ENCODE measurements around the gene KLHDC7B. TPM values are rescaled to one million over a fixed set of nuclear protein-coding genes. Genes with fewer than 3 reads are reported as not detected.
A peak's percentile ranks its signal among the peaks of the same experiment; 100 is the strongest.

KLHDC7B gene
- polyA plus RNA-seq, 1 donor, result 0.18 TPM

GRCh38 chr22:50525104-50525857 lies 20.4 kb upstream of the KLHDC7B start, which contains the start of gene SCO2:
Gene SCO2, minus strand, starts transcription at chr22:50525598. Its CDS starts 1,187 bp downstream, at chr22:50524411.
- H3K4me1 ChIP-seq (ENCODE audit: control insufficient read depth, insufficient read depth, low read length), result peaks cover 31% of the 10 kb centered on the region
- peaks cover 8% of the 10 kb centered on the region for H3K27me3 ChIP-seq (ENCODE audit: control insufficient read depth, insufficient read depth, low read length)
- WGBS (ENCODE audit: insufficient coverage, low lambda C conversion rate), result no CpG with 5 or more reads among the region's 84 CpGs
- DNase-seq, result peak; percentile 98 to 99
- peaks cover 34% of the 10 kb centered on the region for H3K36me3 ChIP-seq (ENCODE audit: control insufficient read depth, insufficient read depth, low read length)
- H3K4me3 ChIP-seq (ENCODE audit: low read length), result peak within 1 kb of the TSS; percentile 52
- H3K9me3 ChIP-seq (ENCODE audit: control insufficient read depth, low read depth, low read length), result peaks cover 9% of the 10 kb centered on the region
- H3K27ac ChIP-seq (ENCODE audit: low read length), result peak within 1 kb of the TSS; percentile 88

GRCh38 chr22:50525858-50526107 lies 19.9 kb upstream of the KLHDC7B start:
- Histone ChIP-seq H3K9me3 (ENCODE audit: control insufficient read depth, low read depth, low read length) (peaks cover 13% of the 10 kb centered on the region), H3K27ac (ENCODE audit: low read length) (peak overlapping the region; percentile 88), H3K4me1 (ENCODE audit: control insufficient read depth, insufficient read depth, low read length) (peaks cover 35% of the 10 kb centered on the region), H3K27me3 (ENCODE audit: control insufficient read depth, insufficient read depth, low read length) (peaks cover 13% of the 10 kb centered on the region), H3K36me3 (ENCODE audit: control insufficient read depth, insufficient read depth, low read length) (peaks cover 34% of the 10 kb centered on the region), H3K4me3 (ENCODE audit: low read length) (peak overlapping the region; percentile 52)
- DNase-seq, result no peak
- no CpG with 5 or more reads among the region's 33 CpGs for WGBS (ENCODE audit: insufficient coverage, low lambda C conversion rate)

DNA sequence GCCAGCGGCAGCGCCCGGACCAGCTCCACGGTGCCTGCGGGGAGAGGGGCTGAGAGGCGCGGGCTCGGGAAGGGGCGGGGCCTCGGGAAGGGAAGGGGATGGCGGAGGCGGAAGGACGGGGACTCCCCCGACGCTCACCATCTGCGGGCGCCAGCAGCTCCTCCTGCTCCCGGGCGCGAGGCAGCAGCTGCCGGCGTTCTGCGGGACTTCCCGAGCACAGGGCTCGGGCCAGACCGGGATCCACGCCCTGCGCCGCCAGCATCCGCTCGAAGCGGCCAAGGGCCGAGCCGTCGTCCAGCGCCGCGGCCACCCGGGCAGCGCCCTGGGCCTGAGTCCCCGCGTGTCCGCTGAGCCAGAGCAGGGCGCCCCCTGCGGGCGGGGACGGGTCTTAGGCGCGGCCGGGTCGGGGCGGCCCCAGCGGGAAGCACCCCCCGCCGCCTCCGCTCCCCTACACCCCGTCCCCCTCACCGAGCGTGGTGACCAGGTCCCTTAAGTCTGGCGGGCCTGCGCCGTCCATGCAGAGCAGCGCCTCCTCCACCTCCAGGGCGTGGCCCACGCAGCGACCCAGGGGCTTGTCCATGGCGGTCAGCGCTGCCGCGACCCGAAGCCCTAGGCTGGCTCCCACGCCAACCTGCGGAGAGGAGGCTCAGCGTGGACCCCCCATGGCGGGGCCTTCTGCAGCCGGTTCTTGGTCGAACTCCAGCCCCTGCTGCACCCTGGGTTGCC lies 19.4 kb upstream of the KLHDC7B start:
- Histone ChIP-seq H3K27me3 (ENCODE audit: control insufficient read depth, insufficient read depth, low read length) (peaks cover 18% of the 10 kb centered on the region), H3K27ac (ENCODE audit: low read length) (peak overlapping the region; percentile 88), H3K36me3 (ENCODE audit: control insufficient read depth, insufficient read depth, low read length) (peaks cover 29% of the 10 kb centered on the region), H3K4me3 (ENCODE audit: low read length) (peak overlapping the region; percentile 49), H3K9me3 (ENCODE audit: control insufficient read depth, low read depth, low read length) (peaks cover 16% of the 10 kb centered on the region), H3K4me1 (ENCODE audit: control insufficient read depth, insufficient read depth, low read length) (peaks cover 39% of the 10 kb centered on the region)
- DNase-seq, result peak; percentile 75 to 87
- WGBS (ENCODE audit: insufficient coverage, low lambda C conversion rate), result no CpG with 5 or more reads among the region's 77 CpGs

GRCh38 chr22:50526834-50527801 lies 18.6 kb upstream of the KLHDC7B start:
- WGBS (ENCODE audit: insufficient coverage, low lambda C conversion rate), result no CpG with 5 or more reads among the region's 29 CpGs
- Histone ChIP-seq H3K27me3 (ENCODE audit: control insufficient read depth, insufficient read depth, low read length) (peaks cover 26% of the 10 kb centered on the region), H3K36me3 (ENCODE audit: control insufficient read depth, insufficient read depth, low read length) (peaks cover 20% of the 10 kb centered on the region), H3K9me3 (ENCODE audit: control insufficient read depth, low read depth, low read length) (peaks cover 16% of the 10 kb centered on the region), H3K27ac (ENCODE audit: low read length) (peak overlapping the region; percentile 88), H3K4me1 (ENCODE audit: control insufficient read depth, insufficient read depth, low read length) (peaks cover 45% of the 10 kb centered on the region), H3K4me3 (ENCODE audit: low read length) (peak overlapping the region; percentile 49)
- DNase-seq, result no peak

- no peak overlapping the region for H3K27ac ChIP-seq (ENCODE audit: low read length)
- peaks cover 47% of the 10 kb centered on the region for H3K4me1 ChIP-seq (ENCODE audit: control insufficient read depth, insufficient read depth, low read length)
- H3K4me3 ChIP-seq (ENCODE audit: low read length), result no peak overlapping the region
- H3K27me3 ChIP-seq (ENCODE audit: control insufficient read depth, insufficient read depth, low read length), result peaks cover 34% of the 10 kb centered on the region
- DNase-seq, result no peak
- peaks cover 16% of the 10 kb centered on the region for H3K9me3 ChIP-seq (ENCODE audit: control insufficient read depth, low read depth, low read length)
- H3K36me3 ChIP-seq (ENCODE audit: control insufficient read depth, insufficient read depth, low read length), result peaks cover 10% of the 10 kb centered on the region
- WGBS (ENCODE audit: insufficient coverage, low lambda C conversion rate), result no CpG with 5 or more reads among the region's 18 CpGs
Observed at GRCh38 chr22:50527921-50528681, 17.6 kb upstream of the KLHDC7B start.

DNA sequence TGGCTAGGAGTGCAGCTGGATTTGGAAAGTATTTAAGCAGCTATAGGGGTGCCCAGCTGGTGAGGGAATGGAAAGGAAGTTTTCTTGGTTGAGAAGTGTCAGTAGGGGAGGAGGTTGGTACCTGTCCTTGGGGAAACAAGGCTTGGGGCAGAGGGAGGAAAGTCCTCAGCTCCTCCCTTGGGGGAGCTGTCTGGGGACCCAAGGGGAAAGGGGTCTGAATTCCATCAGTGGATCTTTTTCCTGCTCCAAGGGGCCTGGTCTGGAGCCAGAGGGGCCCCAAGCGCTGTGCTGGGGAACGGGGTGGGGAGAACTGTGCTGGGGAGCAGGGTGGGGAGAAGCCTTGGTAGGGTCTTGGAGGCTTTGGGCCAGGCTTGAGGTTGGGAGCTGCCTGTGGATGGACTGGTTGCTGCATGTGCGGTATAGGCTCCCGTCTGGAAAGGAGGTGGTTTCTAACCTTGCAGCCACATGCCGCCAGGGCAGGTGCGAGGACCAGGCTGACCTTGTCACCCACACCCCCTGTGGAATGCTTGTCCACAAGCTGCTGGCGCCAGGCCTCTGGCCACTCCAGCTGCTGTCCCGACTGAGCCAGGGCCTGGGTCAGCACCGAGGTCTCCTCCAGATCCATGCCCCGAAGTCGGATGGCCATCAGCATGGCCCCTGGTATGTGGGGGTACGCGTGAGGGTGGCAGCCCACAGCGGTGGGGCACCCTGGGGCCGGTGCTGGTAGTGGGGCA lies 16.9 kb upstream of the KLHDC7B start:
- Histone ChIP-seq H3K27me3 (ENCODE audit: control insufficient read depth, insufficient read depth, low read length) (peaks cover 39% of the 10 kb centered on the region), H3K4me1 (ENCODE audit: control insufficient read depth, insufficient read depth, low read length) (peaks cover 39% of the 10 kb centered on the region), H3K27ac (ENCODE audit: low read length) (peak overlapping the region; percentile 40), H3K4me3 (ENCODE audit: low read length) (peak overlapping the region; percentile 40), H3K36me3 (ENCODE audit: control insufficient read depth, insufficient read depth, low read length) (peaks cover 3% of the 10 kb centered on the region), H3K9me3 (ENCODE audit: control insufficient read depth, low read depth, low read length) (peaks cover 16% of the 10 kb centered on the region)
- DNase-seq, result peak in 1 of 2 donors; percentile 31
- WGBS (ENCODE audit: insufficient coverage, low lambda C conversion rate), result no CpG with 5 or more reads among the region's 15 CpGs

GRCh38 chr22:50529416-50529896 lies 16.2 kb upstream of the KLHDC7B start:
- peaks cover 43% of the 10 kb centered on the region for H3K27me3 ChIP-seq (ENCODE audit: control insufficient read depth, insufficient read depth, low read length)
- no CpG with 5 or more reads among the region's 50 CpGs for WGBS (ENCODE audit: insufficient coverage, low lambda C conversion rate)
- H3K27ac ChIP-seq (ENCODE audit: low read length), result peak overlapping the region; percentile 40
- H3K4me3 ChIP-seq (ENCODE audit: low read length), result peak overlapping the region; percentile 40
- DNase-seq, result no peak
- peaks cover 33% of the 10 kb centered on the region for H3K4me1 ChIP-seq (ENCODE audit: control insufficient read depth, insufficient read depth, low read length)
- H3K36me3 ChIP-seq (ENCODE audit: control insufficient read depth, insufficient read depth, low read length), result no peaks in the 10 kb centered on the region
- H3K9me3 ChIP-seq (ENCODE audit: control insufficient read depth, low read depth, low read length), result peaks cover 16% of the 10 kb centered on the region

GRCh38 chr22:50529897-50530579 lies 15.7 kb upstream of the KLHDC7B start, which contains the start of gene TYMP:
Gene TYMP, minus strand, starts transcription at chr22:50530012. Its CDS starts 303 bp downstream, at chr22:50529709.
- peak within 1 kb of the TSS; percentile 94 for H3K27ac ChIP-seq (ENCODE audit: low read length)
- peak within 1 kb of the TSS; percentile 60 for H3K4me3 ChIP-seq (ENCODE audit: low read length)
- H3K4me1 ChIP-seq (ENCODE audit: control insufficient read depth, insufficient read depth, low read length), result peaks cover 32% of the 10 kb centered on the region
- peaks cover 16% of the 10 kb centered on the region for H3K9me3 ChIP-seq (ENCODE audit: control insufficient read depth, low read depth, low read length)
- WGBS (ENCODE audit: insufficient coverage, low lambda C conversion rate), result no CpG with 5 or more reads among the region's 92 CpGs
- no peaks in the 10 kb centered on the region for H3K36me3 ChIP-seq (ENCODE audit: control insufficient read depth, insufficient read depth, low read length)
- peaks cover 45% of the 10 kb centered on the region for H3K27me3 ChIP-seq (ENCODE audit: control insufficient read depth, insufficient read depth, low read length)
- DNase-seq, result peak; percentile 69 to 91

- peaks cover 16% of the 10 kb centered on the region for H3K9me3 ChIP-seq (ENCODE audit: control insufficient read depth, low read depth, low read length)
- peak overlapping the region; percentile 60 for H3K4me3 ChIP-seq (ENCODE audit: low read length)
- peak in 1 of 2 donors; percentile 81 for DNase-seq
- WGBS (ENCODE audit: insufficient coverage, low lambda C conversion rate), result no CpG with 5 or more reads among the region's 21 CpGs
- H3K27me3 ChIP-seq (ENCODE audit: control insufficient read depth, insufficient read depth, low read length), result peaks cover 45% of the 10 kb centered on the region
- H3K36me3 ChIP-seq (ENCODE audit: control insufficient read depth, insufficient read depth, low read length), result no peaks in the 10 kb centered on the region
- H3K4me1 ChIP-seq (ENCODE audit: control insufficient read depth, insufficient read depth, low read length), result peaks cover 32% of the 10 kb centered on the region
- H3K27ac ChIP-seq (ENCODE audit: low read length), result peak overlapping the region; percentile 94
Observed at GRCh38 chr22:50530580-50530876, 15.2 kb upstream of the KLHDC7B start.
